B cell (primary cell): Measurements from ENCODE around the gene TMEM141. TPM values are rescaled to one million over a fixed set of nuclear protein-coding genes. Genes with fewer than 3 reads are reported as not detected.

Source experiments
- ATAC-seq: fragments of 200-7000 bp; cut with Tn5 transposase; one replicate; pipeline ENCODE4 v1.10.0; 2021; ENCODE audit warnings: low read depth, mild to moderate bottlenecking, moderate number of reproducible peaks, moderate library complexity
- CTCF ChIA-PET: fragments of 350-600 bp; sonication (Branson Sonifier 250); formaldehyde crosslinking; loops from one replicate; lab custom pipeline; 2021; ENCODE audit warnings: antibody characterized with exemption, inconsistent platforms; lab: Charles Lee
- POLR2A ChIA-PET: fragments of 350-600 bp; sonication (Branson Sonifier 250); formaldehyde crosslinking; loops from one replicate; lab custom pipeline; 2021; ENCODE audit warnings: antibody characterized with exemption; lab: Charles Lee
- DNase-seq: peaks from one replicate; pipeline ENCODE4 v3.0.0; 2013
- H2AFZ ChIP-seq: 2 replicates; pipeline ENCODE4 v1.6.1; 2012; ENCODE audit warnings: mild to moderate bottlenecking, low read depth, low read length; ENCODE audit not compliant: insufficient read depth, poor library complexity, severe bottlenecking
- H3K27ac ChIP-seq, 2 donors: 1 replicate in 1 of 2; 2 replicates in 1 of 2; pipeline ENCODE4 v1.5.1; 2012 to 2013; ENCODE audit warnings: low read length in 2 of 2, mild to moderate bottlenecking in 2 of 2, moderate library complexity in 1 of 2
- H3K27me3 ChIP-seq, 4 experiments: fragments of 200-600 bp in 1 of 4; sonication (generic) in 1 of 4; replicated peaks in 1 of 4; 1 replicate in 2 of 4; 2 replicates in 2 of 4; pipeline versions ENCODE4 v1.6.1 to v1.7.0; 2013 to 2016; ENCODE audit warnings: low read length in 3 of 4, mild to moderate bottlenecking in 2 of 4, mixed read lengths in 1 of 4, moderate library complexity in 1 of 4; ENCODE audit not compliant: insufficient read depth in 4 of 4, control insufficient read depth in 3 of 4; ENCODE audit errors: control extremely low read depth in 1 of 4
- H3K36me3 ChIP-seq, 2 experiments: replicated peaks in 1 of 2; 1 replicate in 1 of 2; 2 replicates in 1 of 2; pipeline versions ENCODE4 v1.6.1 to v1.7.1; 2013; ENCODE audit warnings: low read length in 1 of 2; ENCODE audit not compliant: insufficient read depth in 2 of 2, control insufficient read depth in 1 of 2; ENCODE audit errors: control extremely low read depth in 1 of 2, extremely low read depth in 1 of 2
- H3K4me1 ChIP-seq, 2 donors: fragments of 200-600 bp in 1 of 2; sonication (generic) in 1 of 2; 1 replicate in 1 of 2; 2 replicates in 1 of 2; pipeline versions ENCODE4 v1.5.1 to v1.6.1; 2013 to 2017; ENCODE audit warnings: low read length in 2 of 2; ENCODE audit not compliant: control insufficient read depth in 2 of 2, insufficient read depth in 2 of 2
- H3K4me2 ChIP-seq: replicated peaks from 2 replicates; pipeline ENCODE3; 2012; ENCODE audit warnings: mild to moderate bottlenecking, low read depth, low read length; ENCODE audit not compliant: poor library complexity, severe bottlenecking
- H3K4me3 ChIP-seq, 5 experiments: fragments of 200-600 bp in 1 of 5; sonication (generic) in 1 of 5; 1 replicate in 3 of 5; 2 replicates in 2 of 5; pipeline versions ENCODE4 v1.5.1 to v1.7.0; 2011 to 2016; ENCODE audit warnings: low read length in 4 of 5, mild to moderate bottlenecking in 4 of 5, low read depth in 2 of 5, control low read depth in 1 of 5, moderate library complexity in 1 of 5; ENCODE audit not compliant: insufficient read depth in 1 of 5; ENCODE audit errors: control extremely low read depth in 1 of 5, extremely low read depth in 1 of 5
- H3K79me2 ChIP-seq: fragments of 200-600 bp; sonication (generic); one replicate; pipeline ENCODE4 v1.6.0; 2016; ENCODE audit warnings: low read length; ENCODE audit not compliant: control insufficient read depth, insufficient read depth
- H3K9ac ChIP-seq: fragments of 200-600 bp; sonication (generic); 2 replicates; pipeline ENCODE4 v1.6.1; 2017; ENCODE audit warnings: mild to moderate bottlenecking, low read length, moderate library complexity
- H3K9me3 ChIP-seq, 3 donors: one replicate each; pipeline versions ENCODE4 v1.6.1 to v1.7.1; 2013; ENCODE audit warnings: low read length in 2 of 3; ENCODE audit not compliant: control insufficient read depth in 2 of 3, insufficient read depth in 1 of 3; ENCODE audit errors: control extremely low read depth in 1 of 3
- H4K20me1 ChIP-seq: 2 replicates; pipeline ENCODE4 v1.6.0; 2012; ENCODE audit warnings: mild to moderate bottlenecking, low read length; ENCODE audit not compliant: insufficient read depth, control insufficient read depth, poor library complexity, severe bottlenecking
- H3K27ac Mint-ChIP-seq: one replicate; pipeline ENCODE4 v1.8.0; 2021; ENCODE audit warnings: mixed read lengths
- H3K27me3 Mint-ChIP-seq: one replicate; pipeline ENCODE4 v1.8.0; 2021; ENCODE audit warnings: mixed read lengths
- H3K4me1 Mint-ChIP-seq: one replicate; pipeline ENCODE4 v1.8.0; 2021; ENCODE audit warnings: mixed read lengths
- H3K4me3 Mint-ChIP-seq: one replicate; pipeline ENCODE4 v1.8.0; 2021; ENCODE audit warnings: mixed read lengths
- H3K9me3 Mint-ChIP-seq: one replicate; pipeline ENCODE4 v1.8.0; 2022; ENCODE audit warnings: mixed read lengths; ENCODE audit not compliant: insufficient read depth
- EZH2 ChIP-seq: IDR thresholded peaks from 2 replicates; pipeline ENCODE4 v1.6.1; 2012; ENCODE audit warnings: borderline replicate concordance, low read depth, mild to moderate bottlenecking, moderate library complexity, low read length; ENCODE audit not compliant: insufficient read depth, poor library complexity, severe bottlenecking
- WGBS: methylation state at CpG from one replicate; pipeline ENCODE4 v1.1.5; 2013; ENCODE audit warnings: missing lambda C conversion rate; ENCODE audit not compliant: insufficient coverage; 5-methylcytosine and 5-hydroxymethylcytosine counted together
- intact Hi-C: fragments of 100-400 bp; cut with micrococcal nuclease; formaldehyde crosslinking; loops from one replicate; pipeline ENCODE4 v1.10.0; 2022
- polyA plus RNA-seq: library from polyadenylated mRNA; depleted of rRNA; stranded (reverse); fragments of >200 nt; gene quantifications from 2 replicates; pipeline ENCODE4 v1.2.3, GENCODE V29; 2012
- total RNA-seq, 2 donors: library from RNA; stranded (reverse); fragments of 120-200 nt in 1 of 2; gene quantifications; 1 replicate in 1 of 2; 2 replicates in 1 of 2; pipeline versions ENCODE4 v1.2.3 to v1.2.4, GENCODE V29; 2013 to 2022
- TF ChIP-seq, protein P1 (sequence below): fragments of 200-600 bp; IDR thresholded peaks from one replicate; pipeline ENCODE4 v1.8.0; 2022; ENCODE audit warnings: antibody characterized with exemption, mild to moderate bottlenecking

The TMEM141 gene
- total and polyA plus RNA-seq, 2 donors (not counting 1 experiment from before 2014, with no cell fraction given) = 35.7 to 60.8 TPM

DNA sequence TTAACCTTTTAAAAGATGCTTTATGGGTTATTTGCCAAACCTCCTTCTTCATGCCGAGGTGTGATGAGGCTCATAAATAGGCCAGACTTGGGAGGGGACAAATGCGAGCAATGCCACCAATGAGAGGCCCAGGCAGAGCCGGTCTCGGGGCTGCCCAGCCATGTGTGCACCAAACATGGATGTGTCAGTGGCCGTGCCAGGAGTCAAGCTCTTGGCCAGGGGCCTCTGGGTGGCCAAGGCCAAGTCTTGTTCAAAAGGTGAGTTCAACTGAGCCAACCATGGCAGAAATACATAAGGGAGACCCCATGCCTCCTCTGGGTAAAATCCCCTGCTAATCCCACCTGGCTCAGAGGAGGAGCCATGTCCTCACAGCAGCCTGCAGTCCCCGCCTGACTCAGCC is 16.0 kb upstream of the TMEM141 start:
- Histone ChIP-seq H3K79me2 (no peaks in the 10 kb centered on the region), H4K20me1 (no peaks in the 10 kb centered on the region), H3K36me3 (no peaks in the 10 kb centered on the region), H3K4me1 (peaks cover 7% of the 10 kb centered on the region in 2 donors), H3K27me3 (peaks cover 0 to 5% (median 2%) of the 10 kb centered on the region in 4 experiments), H3K4me2 (no peak overlapping the region), H3K9ac (no peak overlapping the region), H3K27ac (no peak overlapping the region), H3K4me3 (no peak overlapping the region), H2AFZ (no peak overlapping the region), H3K9me3 (peaks cover 0 to 10% (median 6%) of the 10 kb centered on the region in 3 donors)
- no peak for ATAC-seq
- Mint-ChIP-seq H3K27me3 (peaks cover 25% of the 10 kb centered on the region), H3K27ac (peak overlapping the region; percentile 32), H3K9me3 (peaks cover 6% of the 10 kb centered on the region), H3K4me3 (no peak overlapping the region), H3K4me1 (peaks cover 9% of the 10 kb centered on the region)
- intact Hi-C loops = no loop called here
- WGBS = 97% methylated on average over 6 of the region's 6 CpGs
- ChIA-PET POLR2A (no interaction called here), CTCF (interaction anchor here (1.2 to 1.8 kb wide), 2 partner anchors 9 to 10 kb away, joined by 3 to 4 read pairs; no protein-coding TSS in a partner anchor)
- TF ChIP-seq EZH2 = no peak
- TF ChIP-seq, protein P1, sequence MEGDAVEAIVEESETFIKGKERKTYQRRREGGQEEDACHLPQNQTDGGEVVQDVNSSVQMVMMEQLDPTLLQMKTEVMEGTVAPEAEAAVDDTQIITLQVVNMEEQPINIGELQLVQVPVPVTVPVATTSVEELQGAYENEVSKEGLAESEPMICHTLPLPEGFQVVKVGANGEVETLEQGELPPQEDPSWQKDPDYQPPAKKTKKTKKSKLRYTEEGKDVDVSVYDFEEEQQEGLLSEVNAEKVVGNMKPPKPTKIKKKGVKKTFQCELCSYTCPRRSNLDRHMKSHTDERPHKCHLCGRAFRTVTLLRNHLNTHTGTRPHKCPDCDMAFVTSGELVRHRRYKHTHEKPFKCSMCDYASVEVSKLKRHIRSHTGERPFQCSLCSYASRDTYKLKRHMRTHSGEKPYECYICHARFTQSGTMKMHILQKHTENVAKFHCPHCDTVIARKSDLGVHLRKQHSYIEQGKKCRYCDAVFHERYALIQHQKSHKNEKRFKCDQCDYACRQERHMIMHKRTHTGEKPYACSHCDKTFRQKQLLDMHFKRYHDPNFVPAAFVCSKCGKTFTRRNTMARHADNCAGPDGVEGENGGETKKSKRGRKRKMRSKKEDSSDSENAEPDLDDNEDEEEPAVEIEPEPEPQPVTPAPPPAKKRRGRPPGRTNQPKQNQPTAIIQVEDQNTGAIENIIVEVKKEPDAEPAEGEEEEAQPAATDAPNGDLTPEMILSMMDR = no peak
- DNase-seq = no peak

DNA sequence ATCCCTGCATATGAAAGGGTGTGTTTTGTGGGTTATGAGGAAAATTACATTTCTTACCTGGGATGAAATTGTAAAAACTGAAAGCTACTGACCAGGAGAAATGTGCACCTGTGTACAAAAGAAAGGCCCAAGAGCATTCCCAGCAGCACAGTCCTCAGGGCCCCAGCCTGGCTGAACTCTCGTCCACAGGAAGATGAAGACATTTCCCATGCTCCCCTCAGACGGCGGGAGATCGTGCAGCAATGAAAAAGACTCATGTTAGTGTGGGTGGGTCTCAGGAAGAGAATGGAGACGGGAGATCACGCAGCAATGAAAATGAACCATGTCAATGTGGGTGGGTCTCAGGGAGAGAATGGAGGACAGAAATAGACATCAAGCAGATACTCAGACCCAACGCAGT is 14.2 kb upstream of the TMEM141 start:
- no peaks in the 10 kb centered on the region for H3K36me3 ChIP-seq
- POLR2A ChIA-PET = no interaction called here

More for the DNA sequence above, 14.2 kb upstream of the TMEM141 start:
- Mint-ChIP-seq H3K4me3 (no peak overlapping the region), H3K27ac (no peak overlapping the region), H3K27me3 (peaks cover 24% of the 10 kb centered on the region), H3K9me3 (peaks cover 6% of the 10 kb centered on the region), H3K4me1 (peaks cover 8% of the 10 kb centered on the region)
- Histone ChIP-seq H3K27ac (no peak overlapping the region), H3K9me3 (peaks cover 0 to 10% (median 6%) of the 10 kb centered on the region in 3 donors), H3K79me2 (no peaks in the 10 kb centered on the region), H3K9ac (no peak overlapping the region), H3K4me1 (peaks cover 7% of the 10 kb centered on the region in 2 donors), H3K4me2 (no peak overlapping the region), H3K4me3 (no peak overlapping the region), H4K20me1 (no peaks in the 10 kb centered on the region), H3K27me3 (peaks cover 0 to 4% (median 1%) of the 10 kb centered on the region in 4 experiments), H2AFZ (no peak overlapping the region)
- intact Hi-C loops = no loop called here
- ATAC-seq = no peak
- CTCF ChIA-PET = interaction anchor here (1.3 to 2.7 kb wide), 6 partner anchors 10 to 290 kb away, joined by 4 to 24 read pairs (median 8); partner anchors contain the start of gene ABCA2
- WGBS = 69% methylated on average over 5 of the region's 7 CpGs
- no peak for DNase-seq
- TF ChIP-seq, protein P1 = no peak
- no peak for TF ChIP-seq EZH2
